ENCODE data around the gene PSMD13.

The PSMD13 gene

DNA sequence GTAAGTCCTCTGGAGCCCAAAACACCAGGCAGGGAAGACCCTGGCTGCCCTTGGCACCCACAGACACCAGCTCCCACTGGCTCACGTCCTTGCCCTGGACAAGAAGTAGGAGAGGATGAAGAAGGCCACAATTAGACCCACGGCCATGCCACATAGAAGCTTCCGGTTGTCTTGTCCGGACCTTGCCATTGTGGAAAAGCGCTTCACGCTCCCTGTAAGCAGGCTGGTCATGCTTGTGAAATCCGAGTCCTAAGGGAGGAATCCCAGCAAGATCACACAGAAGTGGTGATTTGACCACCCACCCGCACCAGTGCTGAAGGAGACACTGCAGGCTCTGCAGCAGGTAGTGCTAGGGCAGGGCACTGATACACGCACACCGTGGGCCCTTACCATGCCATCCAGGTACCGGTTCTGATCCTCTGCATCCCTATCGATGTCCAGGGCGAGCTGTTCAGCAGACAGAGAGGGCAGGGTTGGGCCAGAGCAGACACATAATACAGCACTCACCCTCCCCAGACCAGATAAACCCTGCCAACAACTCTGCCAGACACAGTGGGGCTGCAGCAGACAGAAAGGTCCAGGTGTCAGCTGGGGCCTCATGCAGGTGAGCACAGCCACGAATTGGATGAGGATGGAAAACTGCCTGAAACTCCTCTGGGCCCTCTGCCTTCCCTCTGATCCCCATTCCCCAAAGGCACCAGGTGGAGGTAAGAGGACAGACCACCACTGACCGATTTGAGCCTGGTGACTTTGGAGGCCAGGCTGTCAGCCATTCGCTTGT is 31.4 kb upstream of the PSMD13 start:
- no peak for DNase-seq

DNA sequence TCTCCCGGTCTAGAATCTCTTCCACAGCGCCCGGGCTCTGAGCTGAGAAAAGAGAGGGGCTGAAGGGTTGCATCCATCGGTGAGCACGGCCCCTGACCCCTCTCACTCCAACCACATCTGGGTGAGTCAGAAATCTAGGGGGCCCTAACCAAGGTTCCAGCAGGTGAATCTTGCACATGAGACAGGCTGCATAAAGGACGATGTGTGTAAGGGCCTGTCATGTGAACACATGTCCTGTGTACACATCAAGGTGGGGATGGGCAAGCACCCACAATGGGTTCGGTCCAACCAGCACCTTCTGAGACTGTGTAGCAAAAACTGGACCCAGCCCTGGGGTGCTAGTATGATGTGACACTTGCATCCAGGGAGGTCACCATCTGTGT is 30.8 kb upstream of the PSMD13 start:
- no peak for DNase-seq

DNA sequence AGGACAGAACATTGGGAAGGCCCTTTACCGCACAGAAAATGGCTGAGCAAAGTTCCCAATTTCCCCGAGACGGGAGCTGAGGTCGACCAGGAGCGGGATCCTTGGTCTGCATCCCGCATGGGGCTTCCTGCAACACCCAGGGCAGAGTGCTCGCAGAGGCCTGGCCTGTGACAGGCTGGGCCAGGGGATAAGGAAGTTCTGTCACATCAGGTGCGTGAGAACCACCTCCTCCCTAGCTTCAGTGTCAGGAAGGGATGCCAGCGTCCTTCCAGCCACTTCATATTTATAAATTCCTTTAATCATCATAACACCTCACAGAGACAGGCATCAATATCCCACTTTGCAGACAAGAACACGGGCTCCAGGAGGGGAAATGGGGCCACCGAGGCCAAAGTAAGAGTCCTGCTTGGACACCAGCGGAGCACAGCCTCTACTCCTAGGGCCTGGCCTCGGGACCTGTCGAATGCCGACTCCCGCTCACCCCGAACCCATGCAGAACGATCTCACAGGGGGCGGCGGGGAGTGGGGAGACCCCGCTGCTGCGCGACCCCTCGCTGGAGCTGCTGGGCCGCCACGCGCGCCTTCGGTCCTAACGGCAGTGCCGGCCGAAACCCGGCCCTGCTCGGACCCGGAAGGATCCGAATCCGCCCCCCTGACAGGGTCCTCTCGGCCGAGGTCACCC is 30.1 kb upstream of the PSMD13 start:
- DNase-seq = peak in 1 of 2 donors; percentile 17

DNA sequence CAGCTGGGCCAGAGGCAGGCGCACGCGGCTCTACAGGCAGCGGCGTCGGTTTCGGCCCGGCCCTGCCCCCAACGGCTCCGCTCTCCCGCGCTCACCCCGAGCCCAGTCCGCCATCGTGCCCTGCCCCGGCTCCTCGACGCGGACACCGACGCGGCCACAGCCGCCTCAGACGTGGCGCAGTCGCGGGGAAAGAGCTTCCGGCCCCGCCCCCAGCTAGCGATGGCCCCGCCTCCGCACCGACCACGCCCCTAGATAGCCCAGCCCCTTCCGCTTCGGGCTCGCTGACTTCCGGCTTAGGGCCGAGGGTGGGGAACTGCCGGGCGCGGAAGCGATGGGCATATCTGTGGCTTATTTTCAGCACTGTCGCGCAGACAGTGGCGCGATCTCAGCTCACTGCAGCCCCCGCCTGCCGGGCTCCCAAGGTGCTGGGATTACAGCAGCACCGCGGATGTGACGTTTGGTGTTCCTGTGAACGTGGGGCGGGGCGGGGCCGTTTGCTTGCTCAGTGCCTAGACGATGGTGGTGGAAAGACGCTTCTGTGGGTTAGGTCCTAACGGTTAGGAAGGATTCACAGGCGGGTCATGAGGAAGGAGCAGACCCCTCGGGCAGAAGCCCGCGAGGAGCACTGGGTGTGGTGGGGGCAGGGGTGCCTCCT is 29.4 kb upstream of the PSMD13 start, which contains the start of the genes BET1L and RIC8A:
Gene BET1L (minus strand): TSS at position 192 of the 655 bp plus-strand sequence. CDS start 78 bp downstream, at position 114.
Gene RIC8A (plus strand): TSS at position 501 of the 655 bp plus-strand sequence. CDS start 1,147 bp downstream, outside the sequence.
- peak; percentile 98 to 99 for DNase-seq

DNA sequence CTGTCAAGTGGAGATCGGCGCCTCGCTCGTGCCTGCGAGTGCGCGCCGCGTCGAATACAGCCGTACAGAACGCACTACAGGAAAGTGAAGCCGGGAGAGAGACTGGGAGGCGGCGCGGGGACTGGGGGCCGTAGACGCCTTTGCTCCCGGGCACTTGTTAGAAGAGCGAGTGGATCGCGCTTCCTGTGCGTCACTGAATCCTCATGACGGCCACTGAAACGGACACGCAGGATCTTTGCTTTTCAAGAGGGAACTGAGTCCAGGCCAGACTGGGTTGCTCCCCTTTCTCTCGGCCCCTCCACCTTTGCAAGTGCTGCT is 29.0 kb upstream of the PSMD13 start:
- no peak for DNase-seq

DNA sequence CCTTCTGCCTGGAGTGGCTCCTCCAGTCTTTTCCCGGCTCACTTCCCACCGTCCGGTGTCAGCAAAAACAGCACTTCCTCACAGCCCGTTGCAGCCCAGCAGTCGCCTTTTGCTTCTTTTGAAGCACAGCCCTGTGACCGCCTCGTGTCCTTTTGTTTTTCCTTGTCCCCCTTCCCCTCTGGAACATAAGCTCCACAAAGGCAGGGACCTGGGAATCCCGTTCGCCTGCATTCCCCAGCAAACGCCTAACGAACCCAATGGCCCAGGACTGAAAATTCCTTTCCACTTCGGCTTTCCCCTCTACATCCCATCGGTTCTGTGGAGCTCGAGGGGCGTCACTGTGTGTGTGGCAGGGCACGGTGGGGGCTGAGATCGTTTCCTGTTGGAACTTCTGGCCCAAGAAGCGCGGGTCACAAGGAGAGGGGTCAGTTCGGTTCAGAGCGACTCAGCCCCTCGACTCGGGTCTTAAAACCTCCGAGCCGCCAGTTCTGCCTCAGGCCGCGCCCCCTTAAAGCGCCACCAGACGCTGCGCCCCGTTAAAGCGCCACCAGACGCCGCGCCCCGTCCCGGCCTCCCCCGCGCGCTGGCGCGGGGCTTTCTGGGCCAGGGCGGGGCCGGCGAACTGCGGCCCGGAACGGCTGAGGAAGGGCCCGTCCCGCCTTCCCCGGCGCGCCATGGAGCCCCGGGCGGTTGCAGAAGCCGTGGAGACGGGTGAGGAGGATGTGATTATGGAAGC is 28.4 kb upstream of the PSMD13 start:
- peak; percentile 85 to 86 for DNase-seq

DNA sequence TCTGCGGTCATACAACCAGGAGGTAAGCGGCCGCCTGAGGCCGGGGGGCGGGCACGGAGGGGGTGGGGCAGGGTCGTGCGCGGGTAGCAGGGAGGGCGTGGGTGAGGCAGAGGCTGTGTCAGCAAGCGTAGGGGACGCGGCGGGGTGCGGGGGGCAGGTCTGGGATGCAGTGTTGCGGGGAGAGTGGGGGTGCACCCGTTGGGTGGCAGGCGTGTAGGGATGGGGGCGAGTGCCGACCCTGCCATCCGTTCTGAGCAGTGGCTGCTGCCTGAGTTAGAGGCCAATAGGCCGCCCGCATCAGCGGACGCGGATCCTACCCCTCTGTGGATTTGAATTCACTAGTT is 27.9 kb upstream of the PSMD13 start:
- DNase-seq = no peak

DNA sequence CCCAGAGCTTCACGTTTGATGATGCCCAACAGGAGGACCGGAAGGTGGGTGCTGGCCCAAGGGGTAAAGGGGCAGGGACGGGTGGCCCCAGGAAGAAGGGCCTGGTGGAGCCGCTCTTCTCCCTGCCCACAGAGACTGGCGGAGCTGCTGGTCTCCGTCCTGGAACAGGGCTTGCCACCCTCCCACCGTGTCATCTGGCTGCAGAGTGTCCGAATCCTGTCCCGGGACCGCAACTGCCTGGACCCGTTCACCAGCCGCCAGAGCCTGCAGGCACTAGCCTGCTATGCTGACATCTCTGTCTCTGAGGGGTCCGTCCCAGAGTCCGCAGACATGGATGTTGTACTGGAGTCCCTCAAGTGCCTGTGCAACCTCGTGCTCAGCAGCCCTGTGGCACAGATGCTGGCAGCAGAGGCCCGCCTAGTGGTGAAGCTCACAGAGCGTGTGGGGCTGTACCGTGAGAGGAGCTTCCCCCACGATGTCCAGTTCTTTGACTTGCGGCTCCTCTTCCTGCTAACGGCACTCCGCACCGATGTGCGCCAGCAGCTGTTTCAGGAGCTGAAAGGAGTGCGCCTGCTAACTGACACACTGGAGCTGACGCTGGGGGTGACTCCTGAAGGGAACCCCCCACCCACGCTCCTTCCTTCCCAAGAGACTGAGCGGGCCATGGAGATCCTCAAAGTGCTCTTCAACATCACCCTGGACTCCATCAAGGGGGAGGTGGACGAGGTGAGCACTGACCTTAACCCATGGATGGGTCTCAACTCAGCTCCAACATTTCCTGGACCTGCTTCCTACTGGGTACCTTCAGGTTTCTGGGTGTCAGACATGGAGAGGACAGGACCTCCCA is 27.3 kb upstream of the PSMD13 start:
- DNase-seq = no peak

DNA sequence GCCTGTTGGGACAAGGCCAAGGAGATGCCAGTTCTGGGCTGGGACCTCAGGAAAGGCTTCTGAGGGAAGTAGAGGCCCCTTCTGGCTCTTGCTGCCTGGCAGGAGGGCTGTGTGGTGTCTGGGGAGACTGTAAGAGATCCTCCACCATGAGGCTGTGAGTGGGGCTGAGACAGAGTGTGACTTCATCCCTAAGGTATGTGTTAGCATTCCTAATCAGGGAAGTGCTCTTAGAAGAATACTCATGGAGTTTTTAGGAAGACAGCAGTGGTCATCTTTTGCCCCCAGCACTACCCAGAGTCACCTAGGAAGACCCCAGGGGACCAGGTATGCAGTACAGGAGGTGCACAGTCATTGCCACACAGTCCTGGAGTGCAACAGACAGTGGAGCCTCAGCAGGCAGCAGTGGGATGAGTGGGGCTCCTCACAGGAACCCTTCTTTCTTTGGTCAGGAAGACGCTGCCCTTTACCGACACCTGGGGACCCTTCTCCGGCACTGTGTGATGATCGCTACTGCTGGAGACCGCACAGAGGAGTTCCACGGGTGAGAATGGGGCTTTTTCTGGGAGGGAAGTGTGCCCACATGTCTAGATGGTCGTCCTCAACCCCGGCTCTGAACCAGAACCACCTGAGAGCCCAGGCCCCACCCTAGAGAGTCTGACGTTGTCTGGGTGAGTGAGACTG is 26.5 kb upstream of the PSMD13 start:
- no peak for DNase-seq

DNA sequence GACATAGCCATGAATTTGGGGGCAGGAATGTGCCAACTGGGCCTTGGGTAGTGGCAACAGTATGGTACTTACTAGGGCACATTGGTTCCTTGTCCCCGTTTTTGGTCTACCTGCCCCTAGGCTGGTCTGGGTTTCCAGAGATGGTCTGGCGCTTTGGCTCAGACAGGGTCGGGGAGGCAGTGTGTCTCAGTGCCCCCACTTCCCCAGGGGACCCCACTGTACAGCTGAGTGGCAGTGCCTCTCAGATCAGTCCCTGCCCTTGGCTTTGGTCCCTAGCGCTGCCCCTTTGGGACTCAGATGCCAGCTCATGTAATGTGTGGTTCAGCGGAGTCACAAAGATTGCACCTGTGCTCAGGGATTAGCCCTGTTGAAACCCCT is 26.0 kb upstream of the PSMD13 start:
- DNase-seq = no peak

DNA sequence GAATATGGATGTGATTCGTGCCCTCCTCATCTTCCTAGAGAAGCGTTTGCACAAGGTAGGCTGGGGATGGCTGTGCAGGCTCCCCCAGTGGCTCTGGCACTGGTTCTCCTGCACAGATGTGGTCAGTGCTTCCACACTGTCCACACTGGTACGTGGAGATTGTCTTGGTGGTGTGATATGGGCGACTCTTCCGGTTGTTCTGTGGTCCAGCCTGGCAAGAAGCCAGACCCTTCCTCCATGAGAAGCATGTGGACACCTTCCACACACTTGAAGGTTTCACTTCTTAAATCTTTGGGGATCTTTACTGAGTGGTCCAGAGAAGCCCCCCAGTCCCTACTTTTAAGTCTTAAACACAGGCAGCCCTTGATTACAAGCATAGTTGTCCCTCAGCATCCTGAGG is 25.5 kb upstream of the PSMD13 start:
- no peak for DNase-seq

DNA sequence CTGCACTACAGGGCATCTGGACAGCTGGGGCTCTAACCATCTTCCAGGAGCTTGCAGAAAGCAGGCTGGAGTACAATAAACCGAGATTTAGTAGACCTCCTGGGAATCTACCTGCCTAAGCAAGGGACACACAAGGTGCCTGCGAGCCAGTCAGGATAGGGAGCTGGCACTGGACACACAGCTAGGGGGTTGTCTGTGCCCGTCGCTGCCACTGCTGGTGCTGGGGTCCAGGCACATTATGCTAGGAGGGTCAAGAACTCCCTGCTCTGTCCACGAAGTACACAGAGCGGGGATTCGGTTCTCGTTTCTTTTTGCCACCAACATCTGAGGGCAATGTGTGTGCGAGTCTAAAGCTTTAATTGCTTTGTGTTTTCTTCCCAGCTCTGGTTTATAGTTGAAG is 25.0 kb upstream of the PSMD13 start:
- no peak for DNase-seq

DNA sequence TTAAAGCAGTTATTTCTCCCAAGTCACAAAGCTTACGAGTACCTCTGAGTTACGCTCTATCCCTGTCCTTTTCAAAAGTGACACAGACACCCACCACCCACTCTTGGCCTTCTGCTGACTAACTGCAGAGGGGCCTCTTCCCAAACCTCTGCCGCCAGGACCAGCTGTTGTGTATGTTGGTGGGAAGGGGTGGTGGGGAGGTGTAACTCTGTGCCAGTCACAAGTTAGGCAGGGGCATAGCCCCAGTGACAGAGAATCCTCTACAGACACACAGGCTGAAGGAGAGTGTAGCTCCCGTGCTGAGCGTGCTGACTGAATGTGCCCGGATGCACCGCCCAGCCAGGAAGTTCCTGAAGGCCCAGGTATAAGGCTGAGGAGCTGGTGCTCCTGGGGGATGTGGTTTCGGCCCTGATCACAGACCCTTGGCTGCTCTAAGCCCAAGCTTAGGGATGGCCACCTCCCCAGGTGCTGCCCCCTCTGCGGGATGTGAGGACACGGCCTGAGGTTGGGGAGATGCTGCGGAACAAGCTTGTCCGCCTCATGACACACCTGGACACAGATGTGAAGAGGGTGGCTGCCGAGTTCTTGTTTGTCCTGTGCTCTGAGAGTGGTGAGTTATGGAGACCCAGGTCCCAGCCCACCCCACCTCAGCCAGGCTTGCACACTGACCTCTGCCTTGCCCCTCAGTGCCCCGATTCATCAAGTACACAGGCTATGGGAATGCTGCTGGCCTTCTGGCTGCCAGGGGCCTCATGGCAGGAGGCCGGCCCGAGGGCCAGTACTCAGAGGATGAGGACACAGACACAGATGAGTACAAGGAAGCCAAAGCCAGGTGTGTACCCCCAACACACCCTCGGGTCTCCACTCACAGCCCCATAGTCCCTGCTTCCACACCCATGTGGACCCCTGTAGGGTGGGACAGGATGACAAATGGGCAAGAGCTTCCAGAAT is 24.4 kb upstream of the PSMD13 start:
- no peak for DNase-seq

DNA sequence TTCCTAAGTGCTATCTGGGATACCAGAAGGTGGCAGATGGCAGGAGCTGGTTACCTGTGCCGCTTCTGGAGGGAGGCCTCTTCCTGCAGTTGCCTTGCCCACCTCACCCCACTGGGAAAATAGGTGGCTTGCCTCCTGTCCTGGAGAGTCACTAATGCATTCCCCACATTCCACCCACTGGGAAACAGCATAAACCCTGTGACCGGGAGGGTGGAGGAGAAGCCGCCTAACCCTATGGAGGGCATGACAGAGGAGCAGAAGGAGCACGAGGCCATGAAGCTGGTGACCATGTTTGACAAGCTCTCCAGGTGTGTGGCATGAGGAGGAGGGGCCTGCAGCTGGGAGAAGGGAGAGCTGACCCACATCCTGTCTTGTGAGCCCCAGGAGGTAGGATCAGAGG is 23.7 kb upstream of the PSMD13 start:
- no peak for DNase-seq

DNA sequence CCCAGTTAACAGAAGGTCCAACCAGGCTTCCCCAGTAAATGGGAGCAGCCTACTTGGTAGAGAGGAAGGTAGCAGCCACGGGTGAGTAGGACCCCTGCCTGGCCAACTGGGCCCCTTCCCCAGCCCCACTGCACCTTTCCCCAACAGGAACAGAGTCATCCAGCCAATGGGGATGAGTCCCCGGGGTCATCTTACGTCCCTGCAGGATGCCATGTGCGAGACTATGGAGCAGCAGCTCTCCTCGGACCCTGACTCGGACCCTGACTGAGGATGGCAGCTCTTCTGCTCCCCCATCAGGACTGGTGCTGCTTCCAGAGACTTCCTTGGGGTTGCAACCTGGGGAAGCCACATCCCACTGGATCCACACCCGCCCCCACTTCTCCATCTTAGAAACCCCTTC is 22.7 kb upstream of the PSMD13 start:
- no peak for DNase-seq

DNA sequence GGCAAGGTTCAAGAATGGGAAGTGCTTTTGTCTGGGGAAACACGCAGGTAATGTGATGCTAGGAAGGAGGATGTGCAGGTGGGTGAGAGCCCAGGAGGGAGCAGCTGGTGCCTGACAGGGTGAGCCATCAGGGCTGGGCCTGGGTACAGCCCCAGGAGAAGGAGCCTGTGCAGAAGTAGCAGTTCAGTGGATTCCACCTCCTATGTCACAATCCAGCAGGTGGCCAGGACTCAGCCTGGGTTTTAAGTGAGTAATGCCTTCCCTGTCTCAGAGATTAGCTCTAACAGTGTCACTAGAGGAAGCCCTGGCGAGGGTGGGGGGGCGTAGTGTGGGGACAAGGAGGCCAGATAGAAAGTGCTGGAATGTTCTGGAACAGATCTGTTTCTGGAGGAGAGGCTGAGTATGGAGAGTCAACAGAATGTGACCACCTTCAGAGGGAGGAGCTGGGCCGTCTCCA is 21.2 kb upstream of the PSMD13 start:
- no peak for DNase-seq

DNA sequence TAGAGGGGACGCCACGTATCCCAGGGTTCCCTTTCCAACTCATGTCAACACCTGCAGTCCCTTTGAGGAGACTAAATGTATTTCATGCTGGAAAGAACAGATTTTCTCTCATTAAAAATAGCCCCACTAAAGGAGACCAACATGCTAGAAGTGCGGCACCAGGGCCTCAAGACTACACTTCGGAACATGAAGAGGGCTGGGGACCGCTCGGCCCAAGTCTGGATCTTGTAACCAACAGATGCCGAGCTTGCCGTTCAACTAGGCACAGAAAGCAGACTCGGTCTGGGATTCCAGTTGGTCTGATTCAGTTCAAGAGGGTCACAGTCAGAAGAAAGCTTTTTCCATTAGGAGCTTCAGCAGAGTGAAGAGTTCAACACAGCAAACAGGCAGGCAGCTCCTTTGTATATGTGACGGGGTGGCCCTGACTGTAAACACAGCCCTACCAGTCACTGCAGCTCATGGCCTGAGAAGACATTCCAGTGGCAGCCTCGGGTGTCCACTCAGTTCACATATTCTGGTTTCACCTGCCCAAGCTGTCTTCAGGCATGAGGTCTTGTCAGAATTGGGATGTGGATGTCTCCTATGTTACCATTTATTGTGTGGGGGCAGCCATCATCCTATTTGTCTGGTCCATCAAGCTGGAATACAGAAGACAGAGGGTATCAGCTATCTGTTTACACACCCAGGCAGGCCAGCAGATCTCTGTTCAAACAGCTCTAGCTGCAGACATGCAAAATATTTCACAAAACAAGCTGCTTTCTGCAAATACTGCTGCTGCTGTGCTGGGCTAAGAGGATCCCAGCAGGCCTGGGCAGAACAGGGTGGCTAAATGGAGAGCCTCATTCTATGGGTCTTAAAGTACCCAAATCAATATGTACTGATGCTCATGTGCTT is 20.4 kb upstream of the PSMD13 start:
- DNase-seq = no peak

DNA sequence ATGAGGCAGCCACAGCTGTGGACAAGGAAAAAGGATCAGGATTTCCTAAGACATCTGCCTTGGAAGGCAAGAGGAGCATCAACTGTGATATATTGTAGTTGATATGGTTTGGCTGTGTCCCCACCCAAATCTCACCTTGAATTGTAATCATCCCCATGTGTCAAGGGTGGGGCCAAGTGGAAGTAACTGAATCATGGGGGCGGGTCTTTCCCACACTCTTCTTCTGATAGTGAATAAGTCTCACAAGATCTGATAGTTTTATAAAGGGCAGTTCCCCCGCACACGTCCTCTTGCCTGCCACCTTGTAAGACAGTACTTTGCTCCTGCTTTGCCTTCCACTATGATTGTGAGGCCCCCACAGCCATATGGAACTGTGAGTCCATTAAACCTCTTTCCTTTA is 19.1 kb upstream of the PSMD13 start:
- no peak for DNase-seq

DNA sequence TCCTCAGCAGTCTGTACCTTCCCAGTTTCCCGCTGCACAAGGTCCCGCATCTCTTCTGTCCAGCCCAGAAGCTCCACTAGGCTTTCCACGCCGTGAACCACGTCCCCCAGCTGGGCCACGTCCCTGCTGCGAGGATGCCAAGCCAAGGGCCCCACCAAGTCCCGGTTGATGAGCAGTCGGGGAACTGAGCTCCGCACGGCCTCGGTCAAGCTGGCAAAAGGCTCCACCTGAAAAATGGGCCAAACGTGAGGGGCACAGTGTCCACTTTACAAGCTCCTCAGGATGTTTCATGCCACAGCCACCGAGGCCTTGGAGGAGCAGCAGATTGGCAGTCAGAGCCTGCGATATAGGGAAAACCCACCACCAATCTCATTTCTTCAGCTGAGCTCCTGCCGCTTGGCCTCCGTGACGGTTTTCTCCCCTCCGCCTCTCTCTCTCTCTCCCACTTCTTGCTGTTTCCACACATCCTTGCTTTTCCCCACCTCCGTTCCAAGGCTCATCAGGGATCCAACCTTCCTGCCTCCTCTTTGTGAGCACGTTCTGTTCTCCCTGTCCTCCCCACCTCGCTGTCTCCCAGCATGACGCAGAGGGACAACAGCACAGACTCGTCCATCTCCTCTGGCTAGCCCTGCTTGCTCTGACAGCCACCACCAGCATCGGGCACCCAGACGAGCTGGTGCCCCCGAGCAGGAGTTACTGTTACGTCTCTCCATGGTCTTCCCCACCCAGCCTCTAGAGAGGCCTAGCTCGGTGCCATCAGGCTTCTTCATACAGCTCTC is 17.8 kb upstream of the PSMD13 start:
- DNase-seq = no peak

All from CD4-positive, alpha-beta T cell treated with Interleukin-1 beta for 1 hour (primary cell).